Mucosa of descending colon (tissue), 3 donors: ENCODE results near the gene CX3CL1. TPM values are rescaled to one million over a fixed set of nuclear protein-coding genes. Genes with fewer than 3 reads are reported as not detected.

Source experiments
- ATAC-seq: fragments of 200-7000 bp; cut with Tn5 transposase; one replicate; pipeline ENCODE4 v1.9.1; 2020; ENCODE audit warnings: mild to moderate bottlenecking, moderate library complexity
- DNase-seq, 3 donors: peaks; one replicate each; pipeline ENCODE4 v3.0.0-alpha.2; 2020
- H3K36me3 ChIP-seq: fragments of 200-600 bp; one replicate; pipeline ENCODE4 v1.8.0; 2021; ENCODE audit warnings: low read depth, mild to moderate bottlenecking
- H3K4me1 ChIP-seq: fragments of 200-600 bp; one replicate; pipeline ENCODE4 v1.8.0; 2021; ENCODE audit warnings: low read depth, mild to moderate bottlenecking
- H3K4me3 ChIP-seq: fragments of 200-600 bp; one replicate; pipeline ENCODE4 v1.8.0; 2021; ENCODE audit warnings: mild to moderate bottlenecking
- H3K9me3 ChIP-seq: fragments of 200-600 bp; one replicate; pipeline ENCODE4 v1.8.0; 2021; ENCODE audit warnings: mild to moderate bottlenecking
- CTCF ChIP-seq: fragments of 200-600 bp; IDR thresholded peaks from one replicate; pipeline ENCODE4 v1.8.0; 2022; ENCODE audit warnings: antibody characterized with exemption, mild to moderate bottlenecking
- intact Hi-C, 2 donors: fragments of 100-400 bp; cut with DNase I in 1 of 2; cut with micrococcal nuclease in 1 of 2; formaldehyde crosslinking; loops; one replicate each; pipeline versions ENCODE4 v1.11.0 to v1.11.1; 2022; cut with DNase I, micrococcal nuclease
- total RNA-seq, 3 donors: library from RNA; stranded (reverse); fragmentation: NEBNext Ultra II Directional in 2 of 3; extraction: Animal tissue kit (Norgen Biotek cat#: 25700) in 2 of 3; gene quantifications; one replicate each; pipeline versions ENCODE4 v1.2.1 to v1.2.4, GENCODE V29; 2021 to 2023
- donor health status: DM: no; HTN: no; CAD: no; lungs with moderate emphysema.
- donor health status: DM: no; HTN: no; CAD: no.
- donor health status: DM: no; HTN: yes; CAD: no.

The CX3CL1 gene
- total RNA-seq, 3 donors from 2014 or later, result 2.6 to 10.5 (median 3.5) TPM

DNA sequence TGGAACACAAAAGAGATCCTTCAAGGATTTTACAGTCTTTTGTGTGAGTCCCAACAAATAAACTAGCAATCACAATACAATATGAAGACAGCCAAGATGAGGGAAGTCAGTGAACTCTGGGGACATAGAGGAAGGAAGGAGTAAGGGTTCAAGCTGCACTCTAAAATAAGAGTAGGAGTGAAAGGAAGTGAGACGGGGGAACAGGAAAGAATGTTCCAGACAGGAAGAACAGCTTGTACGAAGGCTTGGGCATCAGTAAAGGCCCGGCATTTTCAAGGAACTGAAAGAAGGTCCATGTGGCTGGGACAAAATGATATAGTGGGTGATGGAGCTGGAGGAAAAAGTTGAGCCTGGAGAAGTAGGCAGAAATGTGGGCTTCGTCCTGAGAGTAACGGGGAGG lies 36.8 kb downstream of the CX3CL1 start:
- Histone ChIP-seq H3K9me3 (no peaks in the 10 kb centered on the region), H3K4me1 (no peaks in the 10 kb centered on the region), H3K4me3 (no peak overlapping the region), H3K36me3 (no peaks in the 10 kb centered on the region)
- no peak for ATAC-seq
- no peak for TF ChIP-seq CTCF
- no peak for DNase-seq
- intact Hi-C loops, result no loop called here

DNA sequence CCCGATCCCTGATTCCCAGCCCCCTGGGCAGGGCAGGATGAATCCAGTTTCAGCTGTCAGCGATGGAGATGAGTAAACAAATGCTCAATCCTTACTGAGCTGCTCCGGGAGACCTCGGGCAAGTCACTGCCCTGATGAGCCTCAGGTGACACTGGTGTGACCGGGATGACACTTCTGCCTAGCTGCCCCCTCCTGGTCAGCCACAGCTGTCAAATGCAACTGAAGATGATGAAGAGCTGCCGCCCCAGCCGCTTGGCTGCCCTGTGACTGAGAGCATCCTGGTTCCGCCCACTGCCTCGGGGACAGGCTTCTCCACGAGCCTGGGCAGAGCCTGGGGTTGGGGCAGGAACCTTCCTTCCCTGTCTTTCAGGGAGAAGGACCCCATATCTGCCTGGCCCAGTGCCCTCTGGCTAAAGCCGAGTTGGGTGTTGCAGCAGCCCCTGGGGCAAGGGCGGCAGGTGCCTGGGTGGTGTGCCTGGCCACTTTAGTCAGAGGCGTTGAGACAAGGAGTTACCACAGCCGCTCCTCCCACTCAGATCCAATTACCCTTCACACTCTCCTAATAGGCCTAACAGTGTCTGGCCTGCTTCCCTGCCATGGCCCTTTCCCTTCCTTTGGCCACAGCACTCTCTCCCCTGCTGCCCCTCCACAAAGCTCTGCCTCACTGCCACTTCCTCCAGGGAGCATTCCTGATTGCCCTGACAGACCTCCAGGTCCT lies 37.7 kb downstream of the CX3CL1 start:
- no peak for ATAC-seq
- H3K36me3 ChIP-seq, result no peaks in the 10 kb centered on the region

DNA sequence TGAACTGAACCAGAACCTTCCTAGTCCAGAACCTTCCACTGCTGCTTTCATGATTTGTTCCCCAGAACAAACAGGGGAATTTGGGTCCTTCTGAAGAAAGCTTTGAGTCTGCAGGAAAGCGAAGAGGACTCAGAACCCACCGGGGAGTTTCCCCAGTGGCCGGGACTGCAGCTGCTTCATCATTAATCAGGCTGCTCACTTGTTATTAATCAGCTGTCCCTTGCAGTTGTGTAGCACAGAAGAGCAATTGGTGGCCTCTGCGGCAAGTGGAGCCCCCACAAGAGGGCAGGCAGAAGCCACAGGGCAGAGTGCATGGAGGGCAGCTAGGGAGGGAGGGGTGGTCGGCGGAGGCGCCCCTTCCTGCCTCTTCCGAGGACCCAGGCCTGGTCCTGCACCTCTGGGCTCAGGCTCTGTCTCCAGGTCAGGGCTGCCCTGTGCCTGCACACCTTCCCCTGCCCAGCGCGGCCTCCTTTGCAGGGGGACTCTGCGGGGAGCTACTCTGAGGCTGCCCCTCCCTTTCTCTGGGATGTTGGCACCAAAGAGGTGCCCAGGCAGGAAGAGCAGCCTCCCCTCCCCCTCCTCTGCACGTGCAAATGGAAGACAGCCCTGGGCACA lies 39.2 kb downstream of the CX3CL1 start:
- DNase-seq (no peak), ATAC-seq (no peak)
- no peak for TF ChIP-seq CTCF
- H3K9me3 ChIP-seq, result no peaks in the 10 kb centered on the region
- H3K36me3 ChIP-seq, result no peaks in the 10 kb centered on the region
- no peaks in the 10 kb centered on the region for H3K4me1 ChIP-seq
- intact Hi-C loops, result no loop called here
- H3K4me3 ChIP-seq, result no peak overlapping the region

More for the DNA sequence above, 37.7 kb downstream of the CX3CL1 start:
- no peak for TF ChIP-seq CTCF
- no peaks in the 10 kb centered on the region for H3K4me1 ChIP-seq
- no peak overlapping the region for H3K4me3 ChIP-seq
- intact Hi-C loops, result no loop called here
- no peaks in the 10 kb centered on the region for H3K9me3 ChIP-seq
- DNase-seq, result no peak

- intact Hi-C loops, result no loop called here
- ATAC-seq (no peak), DNase-seq (no peak)
- Histone ChIP-seq H3K4me3 (no peak overlapping the region), H3K9me3 (no peaks in the 10 kb centered on the region), H3K4me1 (peaks cover 7% of the 10 kb centered on the region), H3K36me3 (no peaks in the 10 kb centered on the region)
- TF ChIP-seq CTCF, result no peak
Measured at GRCh38 chr16:57412584-57412983, 40.3 kb downstream of the CX3CL1 start.

- Histone ChIP-seq H3K4me1 (peaks cover 7% of the 10 kb centered on the region), H3K4me3 (no peak overlapping the region), H3K9me3 (no peaks in the 10 kb centered on the region), H3K36me3 (no peaks in the 10 kb centered on the region)
- intact Hi-C loops, result no loop called here
- peak; percentile 32 for ATAC-seq
- DNase-seq, result no peak
- no peak for TF ChIP-seq CTCF
Measured at GRCh38 chr16:57413301-57413730, 41.0 kb downstream of the CX3CL1 start.
